AG04450 (cell line): ENCODE measurements around the gene SETD1A. TPM values are rescaled to one million over a fixed set of nuclear protein-coding genes. Genes with fewer than 3 reads are reported as not detected.

Experiments used
- CTCF ChIA-PET: fragments of 300-600, 350-600 bp; formaldehyde crosslinking; extraction: SDS; loops from one replicate; lab custom pipeline; 2022; ENCODE audit warnings: antibody characterized with exemption, inconsistent platforms; lab: Charles Lee
- POLR2A ChIA-PET: fragments of 350-600 bp; formaldehyde crosslinking; extraction: SDS; loops from one replicate; lab custom pipeline; 2021; ENCODE audit warnings: antibody characterized with exemption, inconsistent platforms; lab: Yijun Ruan, JAX
- DNase-seq: peaks from one replicate; pipeline ENCODE4 v3.0.0-alpha.2; 2011; ENCODE audit warnings: low read depth, low spot score
- H3K27ac ChIP-seq: one replicate; pipeline ENCODE4 v1.5.1; 2012; ENCODE audit warnings: low read depth, low read length, control low read depth
- H3K27me3 ChIP-seq: one replicate; pipeline ENCODE4 v1.6.0; 2012; ENCODE audit warnings: low read length; ENCODE audit not compliant: control insufficient read depth, insufficient read depth
- H3K4me3 ChIP-seq: 2 replicates; pipeline ENCODE4 v1.5.1; 2011; ENCODE audit warnings: mild to moderate bottlenecking, low read depth, low read length, control low read depth
- H3K9me3 ChIP-seq: 2 replicates; pipeline ENCODE4 v1.5.1; 2012; ENCODE audit warnings: low read length; ENCODE audit not compliant: control insufficient read depth, insufficient read depth
- CTCF ChIP-seq: IDR thresholded peaks from 2 replicates; pipeline ENCODE4 v1.5.1; 2011; ENCODE audit warnings: low read depth, low read length, control low read depth, inconsistent platforms
- polyA plus RNA-seq: library from polyadenylated mRNA; depleted of rRNA; stranded (reverse); fragments of >200 nt; gene quantifications from 2 replicates; pipeline ENCODE4 v1.2.3, GENCODE V29; 2011

Gene SETD1A
- polyA plus RNA-seq, 1 experiment: 1.1 TPM

GRCh38 chr16:30983898-30984610 is 26.5 kb downstream of the SETD1A start:
- H3K9me3 ChIP-seq: no peaks in the 10 kb centered on the region; the same call in 1 of the 2 replicates
- H3K27ac ChIP-seq: peak overlapping the region; percentile 11
- ChIA-PET POLR2A (interaction anchor here (0.6 to 2.0 kb wide), 4 partner anchors 10 to 196 kb away, joined by 3 to 11 read pairs (median 8); partner anchors contain the start of genes FUS, KAT8, ZNF646 and ZNF668), CTCF (interaction anchor here (0.6 to 4.4 kb wide), 28 partner anchors 8 to 893 kb away, joined by 3 to 32 read pairs (median 4); partner anchors contain the start of genes ZNF267 and ZNF843)
- H3K27me3 ChIP-seq: no peaks in the 10 kb centered on the region
- no peak for TF ChIP-seq CTCF
- no peak overlapping the region for H3K4me3 ChIP-seq
- no peak for DNase-seq

- H3K9me3 ChIP-seq: no peaks in the 10 kb centered on the region; the same call in 1 of the 2 replicates
- POLR2A ChIA-PET: interaction anchor here (0.6 to 2.0 kb wide), 5 partner anchors 9 to 195 kb away, joined by 3 to 11 read pairs (median 5); partner anchors contain the start of genes FUS, KAT8, ZNF646 and ZNF668
These were observed 27.3 kb downstream of the SETD1A start, which contains the start of gene HSD3B7 for GRCh38 chr16:30984669-30985400. TSS of gene HSD3B7 (plus strand) at chr16:30985207. CDS start at chr16:30985659, 452 bp downstream.

GRCh38 chr16:30985401-30986128 is 28.0 kb downstream of the SETD1A start:
- no peak for TF ChIP-seq CTCF
- no peak for DNase-seq
- no peaks in the 10 kb centered on the region for H3K27me3 ChIP-seq
- peak overlapping the region; percentile 53 for H3K4me3 ChIP-seq
- no peaks in the 10 kb centered on the region; the same call in 1 of the 2 replicates for H3K9me3 ChIP-seq
- CTCF ChIA-PET: interaction anchor here (0.5 to 4.4 kb wide), 14 partner anchors 8 to 887 kb away, joined by 3 to 32 read pairs (median 4); partner anchors contain the start of gene ZNF843
- H3K27ac ChIP-seq: no peak overlapping the region
- POLR2A ChIA-PET: interaction anchor here (0.6 to 2.0 kb wide), 6 partner anchors 88 to 460 kb away, joined by 3 to 11 read pairs (median 6); partner anchors contain the start of genes FUS, KAT8, ZNF646 and ZNF668

More at GRCh38 chr16:30984669-30985400, 27.3 kb downstream of the SETD1A start, which contains the start of gene HSD3B7:
- CTCF ChIA-PET: interaction anchor here (0.6 to 4.4 kb wide), 28 partner anchors 9 to 892 kb away, joined by 3 to 32 read pairs (median 4); partner anchors contain the start of genes ZNF267 and ZNF843
- peak; percentile 44 for DNase-seq
- peak within 1 kb of the TSS; percentile 53 for H3K4me3 ChIP-seq
- peak within 1 kb of the TSS; percentile 11 for H3K27ac ChIP-seq
- H3K27me3 ChIP-seq: no peaks in the 10 kb centered on the region
- peak; percentile 90 for TF ChIP-seq CTCF

GRCh38 chr16:30986129-30986991 is 28.8 kb downstream of the SETD1A start:
- no peak overlapping the region for H3K27ac ChIP-seq
- H3K4me3 ChIP-seq: no peak overlapping the region
- no peaks in the 10 kb centered on the region for H3K27me3 ChIP-seq
- ChIA-PET POLR2A (interaction anchor here (0.6 to 2.0 kb wide), 5 partner anchors 88 to 459 kb away, joined by 4 to 11 read pairs (median 6); partner anchors contain the start of genes FUS, KAT8, ZNF646 and ZNF668), CTCF (interaction anchor here (0.5 to 3.4 kb wide), 6 partner anchors 7 to 886 kb away, joined by 4 to 32 read pairs (median 8); no protein-coding TSS in a partner anchor)
- no peaks in the 10 kb centered on the region; the same call in 1 of the 2 replicates for H3K9me3 ChIP-seq
- TF ChIP-seq CTCF: no peak
- no peak for DNase-seq
